NOMO-1 treated with DMSO at 0.1 percent for 48 hours (cell line): ENCODE results near the gene CDH26.
"Not testable (repeated sequence)": the region's sequence is repeated elsewhere in the genome, so short reads cannot be mapped to it uniquely, and the experiment has no call there.

Source experiments
- DNase-seq: peaks from one replicate; lab custom pipeline; 2025; ENCODE audit not compliant: unreplicated experiment; lab: John Stamatoyannopoulos, UW

CDH26 gene

GRCh38 chr20:59940129-59940955, 17.9 kb upstream of the CDH26 start, which contains the start of the genes FAM217B and PPP1R3D:
Gene FAM217B (plus strand): TSS chr20:59940389. CDS start chr20:59943944, 3,555 bp downstream.
Gene PPP1R3D (minus strand): TSS chr20:59940305. CDS start chr20:59939931, 374 bp downstream.
- DNase-seq = peak; percentile 93

GRCh38 chr20:59940956-59941294, 17.3 kb upstream of the CDH26 start:
- DNase-seq = no peak

- no peak for DNase-seq
Measured at GRCh38 chr20:59942245-59942644, 16.0 kb upstream of the CDH26 start.

- DNase-seq = no peak
Measured at GRCh38 chr20:59944726-59945125, 13.5 kb upstream of the CDH26 start.

GRCh38 chr20:59945175-59945574, 13.0 kb upstream of the CDH26 start:
- DNase-seq = no peak

- no peak for DNase-seq
Measured at GRCh38 chr20:59945731-59946130, 12.5 kb upstream of the CDH26 start.

GRCh38 chr20:59947376-59947775, 10.8 kb upstream of the CDH26 start:
- no peak for DNase-seq

- DNase-seq = peak; percentile 12
Measured at GRCh38 chr20:59948212-59948611, 10.0 kb upstream of the CDH26 start.

GRCh38 chr20:59948828-59949720, 9.1 kb upstream of the CDH26 start:
- peak; percentile 65 for DNase-seq

- no peak for DNase-seq
Measured at GRCh38 chr20:59949911-59950310, 8.3 kb upstream of the CDH26 start.

- DNase-seq = no peak
Measured at GRCh38 chr20:59954718-59955117, 3.5 kb upstream of the CDH26 start.

- peak; percentile 47 for DNase-seq
Measured at GRCh38 chr20:59955131-59955796, 3.0 kb upstream of the CDH26 start.

- not testable (repeated sequence) for DNase-seq
Measured at GRCh38 chr20:59957568-59957967, 655 bp upstream of the CDH26 start.

- DNase-seq = no peak
Measured at GRCh38 chr20:59958626-59959025, 403 bp downstream of the CDH26 start.

- DNase-seq = no peak
Measured at GRCh38 chr20:59961423-59961822, 3.2 kb downstream of the CDH26 start.

- no peak for DNase-seq
Measured at GRCh38 chr20:59962155-59962554, 3.9 kb downstream of the CDH26 start.

- DNase-seq = no peak
Measured at GRCh38 chr20:59966428-59966827, 8.2 kb downstream of the CDH26 start.

GRCh38 chr20:59971428-59971827, 13.2 kb downstream of the CDH26 start:
- DNase-seq = no peak

GRCh38 chr20:59972037-59972801, 14.0 kb downstream of the CDH26 start:
- DNase-seq = peak; percentile 26

- DNase-seq = no peak
Measured at GRCh38 chr20:59976156-59976782, 18.0 kb downstream of the CDH26 start.
